ENCODE data around the gene CERK. TPM values are rescaled to one million over a fixed set of nuclear protein-coding genes. Genes with fewer than 3 reads are reported as not detected.

CERK gene
- total and polyA plus RNA-seq, 2 of the 13 experiments (the other 11 are each of a cell fraction or from before 2014, with no cell fraction given) = 40.3 to 41.9 TPM

DNA sequence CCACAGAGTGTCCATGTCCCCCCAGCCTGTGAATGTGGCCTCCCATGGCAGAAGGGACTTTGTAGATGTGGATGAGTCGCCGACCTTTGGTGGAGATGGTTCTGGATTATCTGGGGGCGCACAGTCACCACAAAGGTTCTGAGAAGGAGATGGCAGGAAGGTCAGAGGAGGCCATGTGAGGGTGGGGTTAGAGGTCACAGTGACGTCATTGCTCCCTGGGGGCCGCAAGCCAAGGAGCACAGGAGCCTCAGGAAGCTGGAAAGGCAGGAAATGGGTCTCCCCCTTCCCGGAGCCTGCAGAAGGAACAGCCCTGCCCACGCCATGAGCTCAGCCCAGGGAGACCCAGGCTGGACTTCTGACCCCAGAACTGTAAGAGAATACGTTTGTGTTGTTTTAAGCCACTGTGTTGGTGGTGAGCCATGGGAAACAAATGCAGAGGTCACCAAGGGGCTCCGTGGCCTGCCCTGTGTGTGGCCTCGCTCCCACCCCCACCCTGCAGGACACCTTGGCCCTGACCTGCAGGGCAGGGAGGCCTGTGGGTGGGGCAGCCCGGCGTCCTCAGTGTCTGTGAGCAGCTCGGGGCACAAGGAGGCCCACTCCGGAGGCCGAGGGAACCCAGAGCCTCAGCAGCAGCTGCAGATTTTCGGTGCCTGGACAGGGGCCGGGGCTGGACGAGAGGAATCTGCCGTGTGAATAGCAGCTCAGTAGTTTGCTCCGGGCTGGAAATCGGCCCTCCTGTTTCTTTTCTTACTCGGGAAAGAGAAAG is 85.8 kb downstream of the CERK start (continued):
- TF ChIP-seq, protein P1, sequence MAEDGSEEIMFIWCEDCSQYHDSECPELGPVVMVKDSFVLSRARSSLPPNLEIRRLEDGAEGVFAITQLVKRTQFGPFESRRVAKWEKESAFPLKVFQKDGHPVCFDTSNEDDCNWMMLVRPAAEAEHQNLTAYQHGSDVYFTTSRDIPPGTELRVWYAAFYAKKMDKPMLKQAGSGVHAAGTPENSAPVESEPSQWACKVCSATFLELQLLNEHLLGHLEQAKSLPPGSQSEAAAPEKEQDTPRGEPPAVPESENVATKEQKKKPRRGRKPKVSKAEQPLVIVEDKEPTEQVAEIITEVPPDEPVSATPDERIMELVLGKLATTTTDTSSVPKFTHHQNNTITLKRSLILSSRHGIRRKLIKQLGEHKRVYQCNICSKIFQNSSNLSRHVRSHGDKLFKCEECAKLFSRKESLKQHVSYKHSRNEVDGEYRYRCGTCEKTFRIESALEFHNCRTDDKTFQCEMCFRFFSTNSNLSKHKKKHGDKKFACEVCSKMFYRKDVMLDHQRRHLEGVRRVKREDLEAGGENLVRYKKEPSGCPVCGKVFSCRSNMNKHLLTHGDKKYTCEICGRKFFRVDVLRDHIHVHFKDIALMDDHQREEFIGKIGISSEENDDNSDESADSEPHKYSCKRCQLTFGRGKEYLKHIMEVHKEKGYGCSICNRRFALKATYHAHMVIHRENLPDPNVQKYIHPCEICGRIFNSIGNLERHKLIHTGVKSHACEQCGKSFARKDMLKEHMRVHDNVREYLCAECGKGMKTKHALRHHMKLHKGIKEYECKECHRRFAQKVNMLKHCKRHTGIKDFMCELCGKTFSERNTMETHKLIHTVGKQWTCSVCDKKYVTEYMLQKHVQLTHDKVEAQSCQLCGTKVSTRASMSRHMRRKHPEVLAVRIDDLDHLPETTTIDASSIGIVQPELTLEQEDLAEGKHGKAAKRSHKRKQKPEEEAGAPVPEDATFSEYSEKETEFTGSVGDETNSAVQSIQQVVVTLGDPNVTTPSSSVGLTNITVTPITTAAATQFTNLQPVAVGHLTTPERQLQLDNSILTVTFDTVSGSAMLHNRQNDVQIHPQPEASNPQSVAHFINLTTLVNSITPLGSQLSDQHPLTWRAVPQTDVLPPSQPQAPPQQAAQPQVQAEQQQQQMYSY (CRISPR knock-in tag; IDR thresholded peaks at IDR 0.05) = no peak
- TF ChIP-seq EHMT2 (IDR thresholded peaks at IDR 0.05; ENCODE audit: borderline replicate concordance, low read depth, low read length) = peak; percentile 19; the same call in 1 of the 2 replicates
- TF ChIP-seq, protein P2, sequence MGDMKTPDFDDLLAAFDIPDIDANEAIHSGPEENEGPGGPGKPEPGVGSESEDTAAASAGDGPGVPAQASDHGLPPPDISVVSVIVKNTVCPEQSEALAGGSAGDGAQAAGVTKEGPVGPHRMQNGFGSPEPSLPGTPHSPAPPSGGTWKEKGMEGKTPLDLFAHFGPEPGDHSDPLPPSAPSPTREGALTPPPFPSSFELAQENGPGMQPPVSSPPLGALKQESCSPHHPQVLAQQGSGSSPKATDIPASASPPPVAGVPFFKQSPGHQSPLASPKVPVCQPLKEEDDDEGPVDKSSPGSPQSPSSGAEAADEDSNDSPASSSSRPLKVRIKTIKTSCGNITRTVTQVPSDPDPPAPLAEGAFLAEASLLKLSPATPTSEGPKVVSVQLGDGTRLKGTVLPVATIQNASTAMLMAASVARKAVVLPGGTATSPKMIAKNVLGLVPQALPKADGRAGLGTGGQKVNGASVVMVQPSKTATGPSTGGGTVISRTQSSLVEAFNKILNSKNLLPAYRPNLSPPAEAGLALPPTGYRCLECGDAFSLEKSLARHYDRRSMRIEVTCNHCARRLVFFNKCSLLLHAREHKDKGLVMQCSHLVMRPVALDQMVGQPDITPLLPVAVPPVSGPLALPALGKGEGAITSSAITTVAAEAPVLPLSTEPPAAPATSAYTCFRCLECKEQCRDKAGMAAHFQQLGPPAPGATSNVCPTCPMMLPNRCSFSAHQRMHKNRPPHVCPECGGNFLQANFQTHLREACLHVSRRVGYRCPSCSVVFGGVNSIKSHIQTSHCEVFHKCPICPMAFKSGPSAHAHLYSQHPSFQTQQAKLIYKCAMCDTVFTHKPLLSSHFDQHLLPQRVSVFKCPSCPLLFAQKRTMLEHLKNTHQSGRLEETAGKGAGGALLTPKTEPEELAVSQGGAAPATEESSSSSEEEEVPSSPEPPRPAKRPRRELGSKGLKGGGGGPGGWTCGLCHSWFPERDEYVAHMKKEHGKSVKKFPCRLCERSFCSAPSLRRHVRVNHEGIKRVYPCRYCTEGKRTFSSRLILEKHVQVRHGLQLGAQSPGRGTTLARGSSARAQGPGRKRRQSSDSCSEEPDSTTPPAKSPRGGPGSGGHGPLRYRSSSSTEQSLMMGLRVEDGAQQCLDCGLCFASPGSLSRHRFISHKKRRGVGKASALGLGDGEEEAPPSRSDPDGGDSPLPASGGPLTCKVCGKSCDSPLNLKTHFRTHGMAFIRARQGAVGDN (CRISPR knock-in tag; IDR thresholded peaks at IDR 0.05) = peak; percentile 77
- no peak for TF ChIP-seq NFATC3 (CRISPR knock-in tag; IDR thresholded peaks at IDR 0.05)
- TF ChIP-seq RFXANK (CRISPR knock-in tag; IDR thresholded peaks at IDR 0.05) = no peak
- TF ChIP-seq, protein P3, sequence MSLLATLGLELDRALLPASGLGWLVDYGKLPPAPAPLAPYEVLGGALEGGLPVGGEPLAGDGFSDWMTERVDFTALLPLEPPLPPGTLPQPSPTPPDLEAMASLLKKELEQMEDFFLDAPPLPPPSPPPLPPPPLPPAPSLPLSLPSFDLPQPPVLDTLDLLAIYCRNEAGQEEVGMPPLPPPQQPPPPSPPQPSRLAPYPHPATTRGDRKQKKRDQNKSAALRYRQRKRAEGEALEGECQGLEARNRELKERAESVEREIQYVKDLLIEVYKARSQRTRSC (CRISPR knock-in tag; IDR thresholded peaks at IDR 0.05; ENCODE audit: low read depth) = no peak
- no peak for TF ChIP-seq ZNF674 (CRISPR knock-in tag; IDR thresholded peaks at IDR 0.05; ENCODE audit: low read depth)
- TF ChIP-seq, protein P4, sequence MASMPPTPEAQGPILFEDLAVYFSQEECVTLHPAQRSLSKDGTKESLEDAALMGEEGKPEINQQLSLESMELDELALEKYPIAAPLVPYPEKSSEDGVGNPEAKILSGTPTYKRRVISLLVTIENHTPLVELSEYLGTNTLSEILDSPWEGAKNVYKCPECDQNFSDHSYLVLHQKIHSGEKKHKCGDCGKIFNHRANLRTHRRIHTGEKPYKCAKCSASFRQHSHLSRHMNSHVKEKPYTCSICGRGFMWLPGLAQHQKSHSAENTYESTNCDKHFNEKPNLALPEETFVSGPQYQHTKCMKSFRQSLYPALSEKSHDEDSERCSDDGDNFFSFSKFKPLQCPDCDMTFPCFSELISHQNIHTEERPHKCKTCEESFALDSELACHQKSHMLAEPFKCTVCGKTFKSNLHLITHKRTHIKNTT (CRISPR knock-in tag; IDR thresholded peaks at IDR 0.05) = no peak
- TF ChIP-seq ZNF441 (CRISPR knock-in tag; IDR thresholded peaks at IDR 0.05; ENCODE audit: borderline replicate concordance) = no peak
- TF ChIP-seq ZNF333 (CRISPR knock-in tag; IDR thresholded peaks at IDR 0.05; ENCODE audit: borderline replicate concordance) = no peak
- TF ChIP-seq, protein P5, sequence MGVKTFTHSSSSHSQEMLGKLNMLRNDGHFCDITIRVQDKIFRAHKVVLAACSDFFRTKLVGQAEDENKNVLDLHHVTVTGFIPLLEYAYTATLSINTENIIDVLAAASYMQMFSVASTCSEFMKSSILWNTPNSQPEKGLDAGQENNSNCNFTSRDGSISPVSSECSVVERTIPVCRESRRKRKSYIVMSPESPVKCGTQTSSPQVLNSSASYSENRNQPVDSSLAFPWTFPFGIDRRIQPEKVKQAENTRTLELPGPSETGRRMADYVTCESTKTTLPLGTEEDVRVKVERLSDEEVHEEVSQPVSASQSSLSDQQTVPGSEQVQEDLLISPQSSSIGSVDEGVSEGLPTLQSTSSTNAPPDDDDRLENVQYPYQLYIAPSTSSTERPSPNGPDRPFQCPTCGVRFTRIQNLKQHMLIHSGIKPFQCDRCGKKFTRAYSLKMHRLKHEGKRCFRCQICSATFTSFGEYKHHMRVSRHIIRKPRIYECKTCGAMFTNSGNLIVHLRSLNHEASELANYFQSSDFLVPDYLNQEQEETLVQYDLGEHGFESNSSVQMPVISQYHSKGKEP (CRISPR knock-in tag; IDR thresholded peaks at IDR 0.05) = no peak
- TF ChIP-seq NAIF1 (CRISPR knock-in tag; IDR thresholded peaks at IDR 0.05; ENCODE audit: borderline replicate concordance) = no peak
- TF ChIP-seq, protein P6, sequence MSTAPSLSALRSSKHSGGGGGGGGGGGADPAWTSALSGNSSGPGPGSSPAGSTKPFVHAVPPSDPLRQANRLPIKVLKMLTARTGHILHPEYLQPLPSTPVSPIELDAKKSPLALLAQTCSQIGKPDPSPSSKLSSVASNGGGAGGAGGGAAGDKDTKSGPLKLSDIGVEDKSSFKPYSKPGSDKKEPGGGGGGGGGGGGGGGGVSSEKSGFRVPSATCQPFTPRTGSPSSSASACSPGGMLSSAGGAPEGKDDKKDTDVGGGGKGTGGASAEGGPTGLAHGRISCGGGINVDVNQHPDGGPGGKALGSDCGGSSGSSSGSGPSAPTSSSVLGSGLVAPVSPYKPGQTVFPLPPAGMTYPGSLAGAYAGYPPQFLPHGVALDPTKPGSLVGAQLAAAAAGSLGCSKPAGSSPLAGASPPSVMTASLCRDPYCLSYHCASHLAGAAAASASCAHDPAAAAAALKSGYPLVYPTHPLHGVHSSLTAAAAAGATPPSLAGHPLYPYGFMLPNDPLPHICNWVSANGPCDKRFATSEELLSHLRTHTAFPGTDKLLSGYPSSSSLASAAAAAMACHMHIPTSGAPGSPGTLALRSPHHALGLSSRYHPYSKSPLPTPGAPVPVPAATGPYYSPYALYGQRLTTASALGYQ (CRISPR knock-in tag; IDR thresholded peaks at IDR 0.05) = no peak; the same call in 1 of the 2 replicates
- TF ChIP-seq ZFP36L1 (CRISPR knock-in tag; IDR thresholded peaks at IDR 0.05) = no peak

Data from HepG2 (cell line).